ENCODE results near the gene VPS8.

- TF ChIP-seq CTCF (IDR thresholded peaks at IDR 0.05 in 2 of 3, conservative IDR thresholded peaks at IDR 0.05 in 1 of 3; ENCODE audit: insufficient read depth in 2 of 3, low read depth in 1 of 3, low read length in 3 of 3) (no peak), BCL6 (CRISPR knock-in tag; IDR thresholded peaks at IDR 0.05) (no peak), ZNF232 (CRISPR knock-in tag; IDR thresholded peaks at IDR 0.05) (no peak), FUS (optimal IDR thresholded peaks at IDR 0.05; ENCODE audit: low read depth, low read length) (no peak), MXI1 (IDR thresholded peaks at IDR 0.05; ENCODE audit: low read depth, low read length) (no peak), GTF2E2 (tag; IDR thresholded peaks at IDR 0.05) (no peak), MNT (conservative IDR thresholded peaks at IDR 0.05) (no peak), POLR2AphosphoS5 (IDR thresholded peaks at IDR 0.05; ENCODE audit: control insufficient read depth, insufficient read depth, low read depth, low read length) (no peak)
Observed at GRCh38 chr3:185060655-185061054, 248.7 kb downstream of the VPS8 start.

Data from K562 (cell line).